A673 (cell line): Measurements from ENCODE around the gene NIT2.

Experiments used
- CTCF ChIP-seq: fragments of 300-800, 200-600 bp; sonication (generic); conservative IDR thresholded peaks from 2 replicates; pipeline ENCODE4 v1.5.1; 2017; ENCODE audit warnings: low read depth, mild to moderate bottlenecking, antibody characterized with exemption, low read length, moderate library complexity, mixed read lengths
- EZH2 ChIP-seq: fragments of 200-600 bp; sonication (generic); IDR thresholded peaks from 2 replicates; pipeline ENCODE4 v1.6.1; 2017; ENCODE audit warnings: borderline replicate concordance, low read depth, mild to moderate bottlenecking, mixed read lengths, antibody characterized with exemption, low read length; ENCODE audit not compliant: poor library complexity, severe bottlenecking

DNA sequence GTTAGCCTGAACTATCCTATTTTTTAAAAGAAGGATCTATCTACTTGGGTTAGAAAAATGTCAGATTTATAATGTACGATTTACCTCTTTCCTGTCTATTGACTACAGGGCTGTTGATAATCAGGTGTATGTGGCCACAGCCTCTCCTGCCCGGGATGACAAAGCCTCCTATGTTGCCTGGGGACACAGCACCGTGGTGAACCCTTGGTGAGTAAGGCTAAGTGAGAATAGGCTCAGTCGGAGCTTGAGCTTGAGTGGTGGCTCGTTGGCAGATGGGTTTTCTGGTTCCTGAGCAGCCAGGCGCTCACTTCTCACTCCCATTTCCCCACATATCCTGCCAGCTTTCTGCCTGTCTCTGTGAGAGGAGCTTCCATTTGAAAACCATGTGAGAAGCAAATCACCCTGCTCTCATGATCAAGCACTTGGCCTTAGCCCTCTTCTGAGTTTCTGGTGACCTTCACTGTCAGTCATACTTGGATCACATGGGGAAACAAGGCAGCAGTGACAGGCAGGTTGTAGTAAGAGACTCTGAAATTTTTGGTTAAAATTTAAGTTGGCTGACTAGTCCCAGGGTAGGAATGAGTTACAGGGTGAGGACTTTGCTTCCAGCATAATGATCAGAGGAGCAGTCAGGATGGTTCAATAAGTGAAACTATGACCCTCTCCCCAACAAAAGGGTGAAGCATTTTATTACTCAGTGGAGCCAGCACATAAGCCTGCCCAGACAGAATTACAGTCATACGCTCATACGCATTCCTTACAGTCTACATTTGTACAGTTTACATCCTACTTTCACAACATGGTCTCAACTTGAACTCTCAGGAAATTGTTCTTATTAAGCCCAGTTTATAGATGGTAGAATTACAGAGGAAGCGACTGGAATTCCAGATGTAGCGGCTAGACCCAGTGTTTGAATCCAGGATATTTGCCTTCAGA is 18.0 kb downstream of the NIT2 start:
- no peak for TF ChIP-seq CTCF
- TF ChIP-seq EZH2, result no peak
